HepG2 (cell line): ENCODE data around the gene C18orf54. TPM values are rescaled to one million over a fixed set of nuclear protein-coding genes. Genes with fewer than 3 reads are reported as not detected.

ENCODE experiments used
- ATAC-seq: fragments of 200-7000 bp; cut with Tn5 transposase; 3 replicates; pipeline ENCODE4 v1.9.1; 2020; ENCODE audit warnings: mild to moderate bottlenecking, moderate library complexity
- BruUV-seq: library from RNA; stranded (reverse); fragments of 400-500 nt; replicated peaks from 2 replicates; lab custom pipeline; 2021; lab: Mats Ljungman, UMichigan
- CTCF ChIA-PET: fragments of 300-600 bp; formaldehyde crosslinking; extraction: SDS; loops from one replicate; lab custom pipeline; 2021; ENCODE audit warnings: low total read pairs, inconsistent platforms, low intra/inter-chr PET ratio; lab: Yijun Ruan, JAX
- POLR2A ChIA-PET: fragments of 350-600 bp; sonication (Branson Sonifier 250); formaldehyde crosslinking; loops from one replicate; lab custom pipeline; 2020; ENCODE audit warnings: antibody characterized with exemption, inconsistent platforms; lab: Yijun Ruan, JAX
- DNase-seq: peaks from one replicate; pipeline ENCODE4 v3.0.0-alpha.2; 2015; ENCODE audit warnings: low spot score
- FAIRE-seq: peaks from 3 replicates; lab custom pipeline; 2011; peaks lifted over from hg19 to GRCh38; lab: Jason Lieb, UNC
- H2AFZ ChIP-seq: one replicate; pipeline ENCODE4 v1.6.1; 2011; ENCODE audit warnings: low read length, inconsistent platforms
- H3K27ac ChIP-seq: fragments of 300-600 bp; 3 replicates; pipeline ENCODE4 v1.8.0; 2011; ENCODE audit warnings: mixed run types, mild to moderate bottlenecking, mixed read lengths, low read length, inconsistent platforms; ENCODE audit not compliant: insufficient read depth; ENCODE audit errors: extremely low read length
- H3K27me3 ChIP-seq, 2 experiments: fragments of 200-600 bp in 1 of 2; 2 replicates in 1 of 2; 3 replicates in 1 of 2; pipeline versions ENCODE4 v1.6.0 to v1.8.0; 2011; ENCODE audit warnings: low read length in 2 of 2, mild to moderate bottlenecking in 2 of 2, moderate library complexity in 2 of 2, inconsistent platforms in 1 of 2; ENCODE audit not compliant: insufficient read depth in 2 of 2, control insufficient read depth in 1 of 2
- H3K36me3 ChIP-seq, 2 experiments: fragments of 200-600 bp in 1 of 2; replicated peaks in 1 of 2; 2 replicates in 1 of 2; 3 replicates in 1 of 2; pipeline versions ENCODE4 v1.5.1 to v1.8.0; 2011; ENCODE audit warnings: low read length in 2 of 2, inconsistent platforms in 1 of 2; ENCODE audit not compliant: insufficient read depth in 2 of 2, control insufficient read depth in 1 of 2
- H3K4me1 ChIP-seq: 2 replicates; pipeline ENCODE4 v1.5.1; 2012; ENCODE audit warnings: low read length, inconsistent platforms; ENCODE audit not compliant: insufficient read depth
- H3K4me2 ChIP-seq: 2 replicates; pipeline ENCODE4 v1.6.0; 2011; ENCODE audit warnings: low read depth, low read length, inconsistent platforms
- H3K4me3 ChIP-seq, 3 experiments: fragments of 200-600 bp in 1 of 3; sonication (generic), shearing (Covaris generic) in 1 of 3; replicated peaks in 1 of 3; 2 replicates each; pipeline ENCODE4 v1.5.1; 2011 to 2016; ENCODE audit warnings: low read length in 3 of 3, inconsistent platforms in 2 of 3, low read depth in 2 of 3, mild to moderate bottlenecking in 2 of 3, control low read depth in 1 of 3, mixed read lengths in 1 of 3; ENCODE audit not compliant: insufficient read depth in 1 of 3
- H3K79me2 ChIP-seq: one replicate; pipeline ENCODE4 v1.6.1; 2011; ENCODE audit warnings: low read length, inconsistent platforms; ENCODE audit not compliant: insufficient read depth
- H3K9ac ChIP-seq: 2 replicates; pipeline ENCODE4 v1.6.0; 2011; ENCODE audit warnings: mild to moderate bottlenecking, low read depth, low read length, inconsistent platforms; ENCODE audit not compliant: insufficient read depth
- H3K9me3 ChIP-seq: 2 replicates; pipeline ENCODE4 v1.5.1; 2012; ENCODE audit warnings: mild to moderate bottlenecking, low read length
- H4K20me1 ChIP-seq: 2 replicates; pipeline ENCODE4 v1.6.0; 2011; ENCODE audit warnings: inconsistent platforms, mild to moderate bottlenecking, low read length, moderate library complexity; ENCODE audit not compliant: insufficient read depth
- FOXK2 ChIP-seq: fragments of 450-650 bp; IDR thresholded peaks from 2 replicates; pipeline ENCODE4 v1.6.1; 2016
- GATAD2A ChIP-seq: IDR thresholded peaks from 2 replicates; pipeline ENCODE4 v1.6.1; 2016
- RXRA ChIP-seq: sonication (generic); formaldehyde crosslinking; IDR thresholded peaks from 2 replicates; pipeline ENCODE4 v1.5.1; 2020; ENCODE audit warnings: missing genetic modification reagents
- SRF ChIP-seq: IDR thresholded peaks from 2 replicates; pipeline ENCODE4 v1.6.1; 2011; ENCODE audit warnings: mild to moderate bottlenecking, low read depth, low read length, moderate library complexity
- TRAFD1 ChIP-seq: sonication (generic); formaldehyde crosslinking; IDR thresholded peaks from 2 replicates; pipeline ENCODE4 v1.5.1; 2020; ENCODE audit warnings: missing genetic modification reagents, mild to moderate bottlenecking, borderline replicate concordance
- ZBTB10 ChIP-seq: sonication (generic); formaldehyde crosslinking; IDR thresholded peaks from 2 replicates; pipeline ENCODE4 v1.4.0; 2020; ENCODE audit warnings: missing genetic modification reagents, borderline replicate concordance
- ZNF205 ChIP-seq: IDR thresholded peaks from 2 replicates; pipeline ENCODE4 v1.6.1; 2018; ENCODE audit warnings: missing biosample characterization, missing genetic modification reagents
- ZNF280D ChIP-seq: sonication (generic); formaldehyde crosslinking; IDR thresholded peaks from 2 replicates; pipeline ENCODE4 v1.5.1; 2020; ENCODE audit warnings: mild to moderate bottlenecking, missing genetic modification reagents
- ZNF34 ChIP-seq: sonication (generic); formaldehyde crosslinking; IDR thresholded peaks from 2 replicates; pipeline ENCODE4 v1.4.0; 2020; ENCODE audit warnings: mild to moderate bottlenecking, missing genetic modification reagents, borderline replicate concordance
- ZNF343 ChIP-seq: sonication (generic); formaldehyde crosslinking; IDR thresholded peaks from 2 replicates; pipeline ENCODE4 v1.4.0; 2020; ENCODE audit warnings: mild to moderate bottlenecking, missing genetic modification reagents
- ZNF556 ChIP-seq: sonication (generic); formaldehyde crosslinking; IDR thresholded peaks from 2 replicates; pipeline ENCODE4 v1.4.0; 2020; ENCODE audit warnings: mild to moderate bottlenecking, missing genetic modification reagents, borderline replicate concordance
- ZNF616 ChIP-seq: sonication (generic); formaldehyde crosslinking; IDR thresholded peaks from 2 replicates; pipeline ENCODE4 v1.5.0; 2020; ENCODE audit warnings: low read depth, mild to moderate bottlenecking, missing genetic modification reagents
- ZNF773 ChIP-seq: sonication (generic); formaldehyde crosslinking; IDR thresholded peaks from 2 replicates; pipeline ENCODE4 v1.4.0; 2020; ENCODE audit warnings: missing genetic modification reagents, borderline replicate concordance
- in situ Hi-C: cut with HindIII; loops from 2 replicates; pipeline ENCODE4 v1.10.0; 2017; ENCODE audit warnings: low pct_unique_long_range_greater_than_20kb; ENCODE audit not compliant: extremely low pct_ligation_motif_present
- intact Hi-C: fragments of 100-400 bp; cut with micrococcal nuclease; formaldehyde crosslinking; loops from one replicate; pipeline ENCODE4 v1.10.0; 2022; ENCODE audit not compliant: unreplicated experiment
- polyA plus RNA-seq, 8 experiments: library from polyadenylated mRNA; depleted of rRNA in 3 of 8; stranded (reverse) in 7 of 8; unstranded in 1 of 8; fragments of >200 nt; fragmentation: Illumina TruSeq in 4 of 8; extraction: Trizol in 4 of 8; gene quantifications; 2 replicates each; pipeline versions ENCODE4 v1.2.1 to v1.2.3, GENCODE V29; 2011 to 2016; ENCODE audit warnings: low read depth in 4 of 8, missing spikeins in 1 of 8, mixed read lengths in 1 of 8; ENCODE audit not compliant: insufficient read depth in 1 of 8
- total RNA-seq, 5 experiments: library from RNA; depleted of rRNA; stranded (reverse); fragments of >200 nt; fragmentation: Illumina TruSeq; extraction: Trizol; gene quantifications; 2 replicates each; pipeline ENCODE4 v1.2.3, GENCODE V29; 2016; ENCODE audit warnings: low read depth in 1 of 5

The C18orf54 gene
- total and polyA plus RNA-seq, 2 of the 13 experiments (the other 11 are each of a cell fraction or from before 2014, with no cell fraction given), result 1.8 to 2.5 TPM

GRCh38 chr18:54323561-54323960 lies 34.1 kb upstream of the C18orf54 start:
- H4K20me1 ChIP-seq, result no peaks in the 10 kb centered on the region
- ChIA-PET CTCF (no interaction called here), POLR2A (no interaction called here)
- H3K9me3 ChIP-seq, result no peaks in the 10 kb centered on the region
- no peak overlapping the region for H3K9ac ChIP-seq
- no peaks in the 10 kb centered on the region for H3K36me3 ChIP-seq
- no peak for ATAC-seq
- no peak overlapping the region for H3K27ac ChIP-seq
- TF ChIP-seq TRAFD1 (CRISPR knock-in tag) (no peak), ZNF616 (CRISPR knock-in tag) (no peak), ZNF34 (no peak), RXRA (CRISPR knock-in tag) (no peak), ZNF343 (CRISPR knock-in tag) (no peak), ZNF556 (no peak), SRF (no peak), ZBTB10 (CRISPR knock-in tag) (no peak), ZNF280D (CRISPR knock-in tag) (no peak), ZNF205 (CRISPR knock-in tag) (no peak), ZNF773 (CRISPR knock-in tag) (no peak), GATAD2A (CRISPR knock-in tag) (no peak), FOXK2 (no peak)
- H3K27me3 ChIP-seq, result 0 out of 5 replicates have a peak, but pooled peaks cover 0 to 6% of the 10 kb centered on the region in 2 experiments
- no TSS peak for BruUV-seq
- in situ Hi-C loops (no loop called here), intact Hi-C loops (no loop called here)
- H3K4me3 ChIP-seq, result no peak overlapping the region
- H2AFZ ChIP-seq, result no peak overlapping the region
- H3K4me1 ChIP-seq, result no peaks in the 10 kb centered on the region
- no peak for DNase-seq
- no peaks in the 10 kb centered on the region for H3K79me2 ChIP-seq
- FAIRE-seq, result no peak
- H3K4me2 ChIP-seq, result no peak overlapping the region
